Neural progenitor cell (in vitro differentiated cells): ENCODE results near the gene TEX26. TPM values are rescaled to one million over a fixed set of nuclear protein-coding genes. Genes with fewer than 3 reads are reported as not detected.

Experiments
- DNase-seq: peaks from one replicate; pipeline ENCODE4 v3.0.0-alpha.2; 2016; ENCODE audit warnings: low spot score
- H2AFZ ChIP-seq: fragments of 200-600 bp; sonication (generic); replicated peaks from 2 replicates; pipeline ENCODE4 v1.6.1; 2016; ENCODE audit warnings: antibody characterized with exemption
- H3F3A ChIP-seq: fragments of 200-600 bp; sonication (generic); 2 replicates; pipeline ENCODE4 v1.6.1; 2016; ENCODE audit warnings: antibody characterized with exemption, low read depth
- H3K27ac ChIP-seq: fragments of 200-600 bp; sonication (generic); 2 replicates; pipeline ENCODE4 v1.5.1; 2016; ENCODE audit warnings: mild to moderate bottlenecking
- H3K27me3 ChIP-seq: fragments of 200-600 bp; sonication (generic); 2 replicates; pipeline ENCODE4 v1.6.1; 2016; ENCODE audit warnings: mild to moderate bottlenecking, moderate library complexity
- H3K36me3 ChIP-seq: fragments of 200-600 bp; sonication (generic); 2 replicates; pipeline ENCODE4 v1.5.1; 2016
- H3K4me1 ChIP-seq: fragments of 200-600 bp; sonication (generic); 2 replicates; pipeline ENCODE4 v1.6.1; 2016; ENCODE audit warnings: mixed run types
- H3K4me2 ChIP-seq: fragments of 200-600 bp; sonication (generic); 2 replicates; pipeline ENCODE4 v1.6.1; 2016
- H3K4me3 ChIP-seq: fragments of 200-600 bp; sonication (generic); 2 replicates; pipeline ENCODE4 v1.5.1; 2016
- H3K79me2 ChIP-seq: fragments of 200-600 bp; sonication (generic); 2 replicates; pipeline ENCODE4 v1.6.1; 2016; ENCODE audit warnings: low read depth
- H3K9ac ChIP-seq: fragments of 200-600 bp; sonication (generic); 2 replicates; pipeline ENCODE4 v1.6.1; 2016
- H3K9me3 ChIP-seq: fragments of 200-600 bp; sonication (generic); 2 replicates; pipeline ENCODE4 v1.5.1; 2016; ENCODE audit warnings: low read depth
- H4K20me1 ChIP-seq: fragments of 200-600 bp; sonication (generic); 2 replicates; pipeline ENCODE4 v1.6.1; 2016; ENCODE audit warnings: low read depth
- H3K27ac Mint-ChIP-seq: 3 replicates; pipeline ENCODE4 v1.8.0; 2021; ENCODE audit warnings: mixed read lengths
- H3K27me3 Mint-ChIP-seq: 2 replicates; pipeline ENCODE4 v1.8.0; 2022; ENCODE audit warnings: low read depth, mild to moderate bottlenecking, inconsistent platforms, moderate library complexity, mixed read lengths; ENCODE audit not compliant: insufficient read depth
- H3K36me3 Mint-ChIP-seq: 3 replicates; pipeline ENCODE4 v1.8.0; 2021; ENCODE audit warnings: mixed read lengths
- H3K4me1 Mint-ChIP-seq: 3 replicates; pipeline ENCODE4 v1.8.0; 2021; ENCODE audit warnings: mixed read lengths
- H3K4me3 Mint-ChIP-seq: 3 replicates; pipeline ENCODE4 v1.8.0; 2021; ENCODE audit warnings: mild to moderate bottlenecking, moderate library complexity, mixed read lengths
- H3K9me3 Mint-ChIP-seq: 3 replicates; pipeline ENCODE4 v1.8.0; 2020; ENCODE audit warnings: mixed read lengths
- CTCF ChIP-seq: fragments of 200-600 bp; sonication (generic); IDR thresholded peaks from 2 replicates; pipeline ENCODE4 v1.5.1; 2017; ENCODE audit warnings: antibody characterized with exemption, mild to moderate bottlenecking
- EZH2 ChIP-seq: fragments of 200-600 bp; sonication (generic); IDR thresholded peaks from 2 replicates; pipeline ENCODE4 v1.6.1; 2017; ENCODE audit warnings: antibody characterized with exemption, mild to moderate bottlenecking, moderate library complexity
- EZH2phosphoT487 ChIP-seq: fragments of 200-600 bp; sonication (generic); IDR thresholded peaks from 2 replicates; pipeline ENCODE4 v1.6.1; 2017; ENCODE audit warnings: antibody characterized with exemption
- total RNA-seq: library from RNA; depleted of rRNA; stranded (reverse); fragments of >200 nt; gene quantifications from 2 replicates; pipeline ENCODE4 v1.2.3, GENCODE V29; 2015; ENCODE audit warnings: low replicate concordance

TEX26 gene
- total RNA-seq, 1 donor from 2014 or later: not detected

- Mint-ChIP-seq H3K27me3 (peaks cover 2% of the 10 kb centered on the region), H3K4me3 (no peak overlapping the region), H3K27ac (no peak overlapping the region), H3K36me3 (no peaks in the 10 kb centered on the region), H3K4me1 (peaks cover 40% of the 10 kb centered on the region), H3K9me3 (no peaks in the 10 kb centered on the region)
- no peak for DNase-seq
- Histone ChIP-seq H3K79me2 (no peaks in the 10 kb centered on the region), H3K27ac (no peak overlapping the region), H3K4me2 (no peak overlapping the region), H3K27me3 (no peaks in the 10 kb centered on the region), H3K9ac (no peak overlapping the region), H3K4me3 (no peak overlapping the region), H3K4me1 (no peaks in the 10 kb centered on the region), H4K20me1 (no peaks in the 10 kb centered on the region), H2AFZ (no peak overlapping the region), H3K36me3 (no peaks in the 10 kb centered on the region), H3K9me3 (no peaks in the 10 kb centered on the region), H3F3A (no peaks in the 10 kb centered on the region)
- TF ChIP-seq EZH2phosphoT487: no peak
- TF ChIP-seq EZH2: no peak
Observed at GRCh38 chr13:30972888-30973377, 40.5 kb downstream of the TEX26 start.

- Histone ChIP-seq H3K27me3 (no peaks in the 10 kb centered on the region), H3K9ac (no peak overlapping the region), H3K27ac (no peak overlapping the region), H3K4me3 (no peak overlapping the region), H3F3A (no peaks in the 10 kb centered on the region), H3K79me2 (no peaks in the 10 kb centered on the region), H3K9me3 (no peaks in the 10 kb centered on the region), H3K4me1 (no peaks in the 10 kb centered on the region), H2AFZ (no peak overlapping the region), H3K4me2 (no peak overlapping the region), H4K20me1 (no peaks in the 10 kb centered on the region), H3K36me3 (no peaks in the 10 kb centered on the region)
- H3K36me3 Mint-ChIP-seq: no peaks in the 10 kb centered on the region
- no peak for DNase-seq
- no peak overlapping the region for H3K27ac Mint-ChIP-seq
- H3K4me3 Mint-ChIP-seq: no peak overlapping the region
- no peaks in the 10 kb centered on the region for H3K9me3 Mint-ChIP-seq
- H3K4me1 Mint-ChIP-seq: peaks cover 37% of the 10 kb centered on the region
- H3K27me3 Mint-ChIP-seq: peaks cover 4% of the 10 kb centered on the region
- no peak for TF ChIP-seq EZH2phosphoT487
- TF ChIP-seq EZH2: no peak
- TF ChIP-seq CTCF: no peak
Observed at GRCh38 chr13:30974350-30974749, 41.9 kb downstream of the TEX26 start.

GRCh38 chr13:30976025-30976424, 43.6 kb downstream of the TEX26 start:
- no peak for TF ChIP-seq EZH2phosphoT487
- H3K4me1 Mint-ChIP-seq: peaks cover 33% of the 10 kb centered on the region
- no peaks in the 10 kb centered on the region for H3K9me3 Mint-ChIP-seq
- H3K36me3 Mint-ChIP-seq: no peaks in the 10 kb centered on the region
- no peak overlapping the region for H3K4me2 ChIP-seq
- no peak overlapping the region for H3K9ac ChIP-seq
- H2AFZ ChIP-seq: no peak overlapping the region
- no peak overlapping the region for H3K27ac ChIP-seq
- peaks cover 2% of the 10 kb centered on the region for H3K27me3 Mint-ChIP-seq
- H3K4me3 Mint-ChIP-seq: no peak overlapping the region
- no peaks in the 10 kb centered on the region for H3F3A ChIP-seq
- no peak for DNase-seq
- no peaks in the 10 kb centered on the region for H3K9me3 ChIP-seq
- H3K79me2 ChIP-seq: no peaks in the 10 kb centered on the region
- H3K36me3 ChIP-seq: no peaks in the 10 kb centered on the region
- no peaks in the 10 kb centered on the region for H3K27me3 ChIP-seq
- no peak overlapping the region for H3K4me3 ChIP-seq
- H3K27ac Mint-ChIP-seq: peak overlapping the region; percentile 16
- H4K20me1 ChIP-seq: no peaks in the 10 kb centered on the region
- no peaks in the 10 kb centered on the region for H3K4me1 ChIP-seq

DNA sequence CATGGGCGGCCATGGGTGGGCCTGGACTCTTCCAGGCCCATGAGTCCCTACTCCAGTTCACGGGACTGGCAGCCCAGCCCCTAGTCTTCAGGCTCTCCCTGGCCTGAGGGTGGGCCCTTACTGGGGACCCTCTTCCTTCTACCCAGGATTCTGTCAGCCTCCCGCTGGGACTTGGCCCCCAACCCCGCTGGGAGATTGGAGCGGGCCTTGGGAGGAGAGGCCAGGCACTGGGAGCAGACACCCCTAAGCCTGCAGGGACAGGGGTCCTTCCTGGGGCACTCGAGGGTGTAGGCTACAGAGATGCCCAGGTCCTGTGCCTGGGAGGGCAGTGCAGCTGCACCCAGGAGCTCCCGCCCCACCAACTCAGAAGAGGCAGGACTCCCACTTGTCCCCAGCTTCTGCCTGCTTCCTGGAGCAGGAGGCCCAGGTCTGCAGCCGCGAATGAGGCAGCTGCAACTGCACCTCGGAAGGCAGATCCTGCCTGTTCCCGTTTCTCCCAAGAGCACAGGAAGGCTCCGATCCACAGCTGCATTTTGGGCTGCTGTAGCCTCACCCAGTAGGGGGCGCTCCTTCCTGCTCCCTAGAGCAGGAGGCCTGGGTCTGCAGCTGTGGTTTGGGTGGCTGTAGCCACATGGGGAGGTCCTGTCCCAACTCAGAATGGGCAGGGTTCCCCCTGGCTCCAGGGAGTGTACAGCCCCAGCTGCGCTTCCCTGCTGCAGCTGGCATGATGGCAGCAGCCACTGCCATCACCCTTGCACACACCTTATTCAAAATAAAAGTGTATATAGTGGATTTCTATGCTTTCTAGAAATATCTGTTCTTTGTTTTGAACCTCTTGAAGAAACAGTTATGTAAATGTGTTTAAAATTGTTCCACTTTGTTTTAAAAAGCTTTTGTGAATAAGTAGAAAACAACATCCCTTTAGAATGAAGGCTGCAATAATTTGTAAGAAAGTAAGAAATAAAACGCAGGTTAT, 46.8 kb downstream of the TEX26 start:
- Histone ChIP-seq H3K9me3 (no peaks in the 10 kb centered on the region), H3K4me3 (no peak overlapping the region), H3K36me3 (no peaks in the 10 kb centered on the region), H2AFZ (peak overlapping the region; percentile 98), H3K9ac (no peak overlapping the region), H3K27me3 (no peaks in the 10 kb centered on the region), H3F3A (peaks cover 7% of the 10 kb centered on the region), H3K4me2 (no peak overlapping the region), H4K20me1 (no peaks in the 10 kb centered on the region), H3K4me1 (peaks cover 15% of the 10 kb centered on the region), H3K27ac (no peak overlapping the region), H3K79me2 (no peaks in the 10 kb centered on the region)
- DNase-seq: peak; percentile 83
- H3K4me1 Mint-ChIP-seq: peaks cover 52% of the 10 kb centered on the region
- H3K27me3 Mint-ChIP-seq: peaks cover 5% of the 10 kb centered on the region
- H3K4me3 Mint-ChIP-seq: no peak overlapping the region
- H3K27ac Mint-ChIP-seq: no peak overlapping the region
- peaks cover 6% of the 10 kb centered on the region for H3K9me3 Mint-ChIP-seq
- TF ChIP-seq CTCF (peak; percentile 91), EZH2phosphoT487 (no peak), EZH2 (no peak)
- no peaks in the 10 kb centered on the region for H3K36me3 Mint-ChIP-seq
